HG02885 (cell line): Measurements from ENCODE around the gene IRF7.

Source experiments
- ATAC-seq: cut with Tn5 transposase; IDR thresholded peaks from one replicate; pipeline ENCODE4 v1.9.1; 2021; ENCODE audit warnings: mild to moderate bottlenecking; ENCODE audit not compliant: unreplicated experiment, poor library complexity

The IRF7 gene

GRCh38 chr11:568306-569157, 47.2 kb downstream of the IRF7 start:
- peak; percentile 88 for ATAC-seq

DNA sequence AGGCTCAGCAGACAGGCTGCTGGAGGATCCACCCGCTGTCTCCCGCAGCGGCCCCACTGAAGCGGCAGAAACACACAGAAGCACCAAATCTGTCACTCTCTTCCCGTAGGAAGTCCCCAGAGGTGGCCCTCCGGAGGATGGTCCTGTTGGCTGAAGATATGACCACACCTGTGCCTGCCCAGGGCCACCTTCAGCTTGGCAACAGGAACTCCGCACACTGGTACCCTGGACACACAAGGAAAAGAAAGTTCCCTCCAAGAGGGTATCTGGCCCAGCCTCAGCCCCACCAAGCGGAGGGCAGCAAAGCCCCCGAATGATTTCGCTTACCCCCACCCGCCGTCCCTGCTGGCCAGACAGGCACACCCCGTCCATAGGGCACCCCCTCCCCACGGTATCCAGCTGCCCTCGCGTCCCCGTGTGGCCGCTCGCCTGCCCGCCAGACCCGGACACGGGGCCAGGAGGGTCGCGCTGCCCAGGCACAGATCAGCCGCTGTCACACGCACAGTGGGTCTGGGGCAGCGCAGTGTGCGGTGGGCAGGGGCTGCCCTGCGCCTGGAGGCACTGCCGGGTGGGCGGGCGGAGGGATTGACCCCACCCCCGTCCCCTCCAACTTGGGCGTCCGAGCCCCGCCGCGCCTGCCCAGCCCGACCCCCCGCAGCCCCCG, 48.0 kb downstream of the IRF7 start:
- no peak for ATAC-seq

- ATAC-seq: no peak
These were observed 48.6 kb downstream of the IRF7 start for GRCh38 chr11:567011-567628.

DNA sequence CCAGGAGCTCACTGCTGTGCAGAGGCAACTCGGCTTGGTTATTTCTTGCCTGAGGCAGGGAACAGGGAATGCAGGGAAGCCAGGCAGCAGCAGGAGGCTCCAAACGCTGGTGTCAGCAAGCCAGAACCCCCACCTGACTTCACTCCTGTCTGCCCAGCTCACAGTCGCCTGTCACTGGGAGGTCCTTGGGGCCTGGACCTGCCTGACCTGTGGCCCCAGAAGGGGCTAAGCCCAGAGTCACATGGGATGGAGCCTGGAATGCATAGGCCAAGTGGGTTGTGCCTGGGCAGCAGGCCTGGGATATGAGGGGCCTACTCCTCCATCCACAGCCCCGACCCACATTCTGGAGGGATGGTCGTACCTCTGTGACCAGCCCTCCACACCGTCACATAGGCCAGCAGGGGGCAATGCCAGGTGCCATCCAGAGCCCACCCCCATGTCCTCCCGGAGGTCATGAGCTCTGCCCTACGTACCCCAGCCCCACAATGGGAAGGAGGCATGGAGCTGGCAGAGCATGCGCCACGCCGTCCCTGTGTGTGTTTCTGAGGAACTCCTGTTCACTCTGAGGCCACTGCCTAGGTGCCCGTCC, 49.7 kb downstream of the IRF7 start:
- no peak for ATAC-seq

- no peak for ATAC-seq
These were observed 51.8 kb downstream of the IRF7 start for GRCh38 chr11:563812-564578.

GRCh38 chr11:563066-563811, 52.5 kb downstream of the IRF7 start:
- no peak for ATAC-seq
